Left lobe of liver (tissue), 2 donors: ENCODE results near the gene TLNRD1. TPM values are rescaled to one million over a fixed set of nuclear protein-coding genes. Genes with fewer than 3 reads are reported as not detected.
A peak's percentile ranks its signal among the peaks of the same experiment; 100 is the strongest.

Experiments
- ATAC-seq: fragments of 200-7000 bp; cut with Tn5 transposase; one replicate; pipeline ENCODE4 v1.9.1; 2020; ENCODE audit warnings: mild to moderate bottlenecking, moderate library complexity
- DNase-seq: peaks from one replicate; pipeline ENCODE4 v3.0.0-alpha.2; 2020; ENCODE audit warnings: low spot score
- total RNA-seq: library from RNA; stranded (reverse); gene quantifications from one replicate; pipeline ENCODE4 v1.2.1, GENCODE V29; 2021
- donor health status: DM: no; HTN: no; CAD: no; lungs with moderate emphysema.
- donor health status: DM: no; HTN: yes; CAD: no.

Gene TLNRD1
- total RNA-seq, 1 donor from 2014 or later: 4.2 TPM

- DNase-seq (no peak), ATAC-seq (no peak)
These were observed 23.9 kb upstream of the TLNRD1 start for GRCh38 chr15:80976851-80977250.

- ATAC-seq: peak; percentile 66
These were observed 23.1 kb upstream of the TLNRD1 start for GRCh38 chr15:80977627-80978036.

GRCh38 chr15:80978685-80979329, 21.9 kb upstream of the TLNRD1 start:
- DNase-seq: no peak
- no peak for ATAC-seq

More at GRCh38 chr15:80977627-80978036, 23.1 kb upstream of the TLNRD1 start:
- DNase-seq: no peak

GRCh38 chr15:80979538-80980200, 21.1 kb upstream of the TLNRD1 start:
- ATAC-seq (no peak), DNase-seq (no peak)

DNA sequence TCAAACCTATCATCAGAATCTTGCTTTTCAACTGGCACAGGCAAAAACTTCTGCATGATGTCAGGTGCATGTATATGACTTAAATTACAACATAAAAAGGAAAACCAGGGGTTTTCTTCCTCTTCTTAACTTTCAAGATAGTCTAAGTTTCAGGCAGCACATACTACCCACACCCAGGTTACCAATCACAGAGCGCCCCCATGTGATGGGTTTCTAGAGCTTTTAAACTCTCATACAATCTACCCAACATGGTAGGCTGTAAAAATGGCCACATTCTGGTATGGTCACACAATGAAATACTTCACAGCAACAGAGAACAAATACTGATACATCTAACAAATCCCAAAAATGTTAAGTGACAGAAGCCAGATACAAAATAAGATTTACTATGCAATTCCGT, 18.5 kb upstream of the TLNRD1 start:
- no peak for ATAC-seq

DNA sequence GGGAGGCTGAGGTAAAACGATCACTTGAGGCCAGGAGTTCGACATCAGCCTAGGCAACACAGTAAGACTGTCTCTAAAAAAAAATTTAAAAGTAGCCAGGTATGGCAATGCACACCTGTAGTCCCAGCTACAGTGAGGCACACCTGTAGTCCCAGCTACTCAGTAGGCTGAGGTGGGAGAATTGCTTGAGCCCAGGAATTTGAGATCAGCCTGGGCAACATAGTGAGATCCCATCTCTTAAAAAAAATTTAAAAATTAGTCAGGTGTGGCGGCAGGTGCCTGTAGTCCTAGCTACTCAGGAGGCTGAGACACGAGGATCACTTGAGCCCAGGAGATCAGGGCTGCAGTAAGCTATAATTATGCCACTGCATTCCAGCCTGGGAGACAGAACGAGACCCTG, 17.9 kb upstream of the TLNRD1 start:
- ATAC-seq: no peak
- DNase-seq: no peak

More for the DNA sequence above, 18.5 kb upstream of the TLNRD1 start:
- no peak for DNase-seq

GRCh38 chr15:80984856-80985255, 15.9 kb upstream of the TLNRD1 start:
- ATAC-seq (no peak), DNase-seq (no peak)

DNA sequence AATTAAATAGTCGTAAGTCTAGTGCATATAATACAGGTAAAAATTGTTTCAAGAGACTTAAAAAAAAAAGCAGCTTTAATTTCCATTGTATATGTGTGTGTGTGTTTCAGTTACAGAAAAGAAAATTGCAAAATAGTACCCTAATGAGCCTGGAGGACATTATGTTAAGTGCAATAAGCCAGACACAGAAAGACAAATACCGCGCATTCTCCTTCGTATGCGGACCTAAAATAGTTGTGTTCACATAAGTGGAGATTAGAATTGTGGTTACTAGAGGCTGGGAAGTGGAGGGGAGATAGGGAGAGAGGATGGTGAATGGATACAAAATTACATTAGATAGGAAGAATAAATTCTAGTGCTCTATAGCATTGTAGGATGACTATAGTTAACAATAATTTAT, 14.7 kb upstream of the TLNRD1 start:
- ATAC-seq (no peak), DNase-seq (no peak)

DNA sequence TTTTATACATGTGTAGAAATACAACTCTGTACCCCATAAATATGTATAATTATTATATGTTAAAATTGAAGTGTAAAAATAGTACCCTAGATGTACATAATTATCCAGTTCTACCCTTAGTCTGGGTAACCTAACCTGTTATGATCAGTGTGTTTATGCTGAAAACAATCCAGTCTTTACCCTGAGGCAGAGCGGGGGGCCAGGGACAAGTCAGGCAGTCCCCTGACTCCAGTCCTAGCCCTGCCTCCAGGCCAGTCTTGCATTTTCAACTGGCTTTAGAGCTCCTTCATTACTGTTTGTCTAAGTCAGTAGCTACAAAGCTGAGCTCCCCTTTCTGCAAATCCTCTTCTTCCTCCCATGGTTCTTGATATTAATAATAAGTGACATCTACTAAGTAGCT, 14.2 kb upstream of the TLNRD1 start:
- ATAC-seq: no peak
- DNase-seq: no peak

DNA sequence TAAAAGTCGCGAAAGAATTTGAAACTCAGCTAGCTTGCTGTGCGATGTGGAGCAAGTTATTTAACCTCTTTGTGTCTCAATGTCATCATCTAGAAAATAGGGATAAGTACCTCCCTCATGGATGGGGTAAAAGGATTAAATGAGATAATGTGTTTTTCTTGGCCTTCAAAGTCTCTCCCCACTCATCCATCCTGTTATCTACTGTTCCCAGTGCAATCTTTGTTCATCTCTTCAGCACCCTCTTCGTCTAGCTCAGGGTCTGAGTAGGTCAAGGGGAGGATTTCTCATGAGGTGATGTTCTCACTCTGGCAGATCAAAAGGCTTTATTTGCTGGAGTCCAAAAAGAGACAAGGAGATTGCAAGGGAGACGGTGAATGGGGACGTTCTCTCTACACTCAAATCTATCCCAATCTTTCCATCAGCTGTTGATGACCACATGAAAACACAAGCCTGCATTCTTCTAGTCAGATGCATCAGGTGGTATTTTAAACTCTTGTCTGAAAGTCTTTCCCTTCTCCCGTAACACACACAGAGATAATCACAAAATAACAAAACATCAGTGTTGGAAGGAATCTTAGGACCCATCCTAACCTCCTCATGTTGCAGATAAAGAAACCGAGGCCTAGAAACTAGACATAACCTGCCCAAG, 12.5 kb upstream of the TLNRD1 start:
- DNase-seq (no peak), ATAC-seq (no peak)

DNA sequence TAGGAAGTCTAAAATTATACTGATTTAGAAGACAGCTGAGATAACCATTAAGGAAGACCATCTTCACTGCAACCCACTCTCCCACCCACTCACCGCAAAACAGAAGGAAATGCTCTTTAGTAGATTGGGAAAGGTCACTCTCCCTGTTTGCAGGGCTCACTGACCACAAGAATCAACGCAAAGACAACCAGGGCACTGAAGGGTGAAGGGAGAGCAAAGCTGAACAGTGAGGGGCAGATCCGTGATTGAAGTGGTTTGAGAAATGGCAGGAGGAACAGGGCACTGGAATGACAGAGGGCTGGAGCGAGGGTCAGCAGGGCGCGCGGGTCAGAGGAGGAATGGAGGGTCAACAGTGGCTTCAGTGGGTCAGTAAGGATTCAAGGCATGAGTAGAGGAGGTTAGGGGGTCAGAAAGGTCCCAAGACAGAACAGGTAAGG, 11.6 kb upstream of the TLNRD1 start:
- ATAC-seq: peak; percentile 22
- peak; percentile 49 for DNase-seq

- DNase-seq (peak; percentile 98), ATAC-seq (peak; percentile 98)
These were observed 10.9 kb upstream of the TLNRD1 start, which contains the start of gene MESD for GRCh38 chr15:80989518-80990478. TSS of gene MESD (minus strand) at chr15:80989819. CDS start at chr15:80989791, 28 bp downstream.

DNA sequence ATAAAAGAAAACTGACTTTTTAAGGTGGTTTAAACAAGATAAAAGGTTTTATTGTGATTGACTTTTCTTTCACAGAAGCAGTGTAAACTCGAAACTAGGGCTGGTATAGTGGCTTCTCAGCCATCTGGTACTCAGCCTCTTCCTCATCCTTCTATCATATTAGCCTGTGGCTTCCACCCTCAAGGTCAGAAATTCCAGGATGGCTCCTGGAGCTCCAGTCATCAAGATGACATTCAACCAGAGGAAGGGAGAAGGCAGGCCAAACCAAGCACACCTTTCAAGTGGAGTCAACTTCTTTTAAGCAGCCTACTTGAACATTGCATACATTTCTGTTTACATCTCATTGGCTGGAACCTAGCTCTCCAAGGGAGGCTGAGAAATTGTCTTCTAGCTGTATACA, 9.8 kb upstream of the TLNRD1 start:
- ATAC-seq (no peak), DNase-seq (no peak)

DNA sequence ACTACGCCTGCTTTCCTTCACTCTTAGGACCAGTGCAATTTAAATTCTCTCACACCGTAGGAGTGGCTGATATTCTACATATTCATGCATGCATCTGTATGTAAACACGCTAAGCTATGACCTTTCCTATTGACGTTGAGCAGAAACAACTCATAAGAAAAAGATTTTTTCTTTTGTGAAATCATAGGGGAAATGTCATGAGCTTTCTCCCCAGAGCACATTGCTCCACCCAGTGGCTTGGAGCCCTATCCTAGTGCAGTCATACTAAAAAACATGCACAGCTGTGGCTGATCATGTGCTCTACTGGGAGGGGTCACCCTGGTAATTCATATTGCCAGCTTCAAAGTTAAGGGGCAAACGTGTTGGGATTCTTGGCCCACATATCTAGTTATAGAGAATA, 9.3 kb upstream of the TLNRD1 start:
- ATAC-seq: no peak
- no peak for DNase-seq

DNA sequence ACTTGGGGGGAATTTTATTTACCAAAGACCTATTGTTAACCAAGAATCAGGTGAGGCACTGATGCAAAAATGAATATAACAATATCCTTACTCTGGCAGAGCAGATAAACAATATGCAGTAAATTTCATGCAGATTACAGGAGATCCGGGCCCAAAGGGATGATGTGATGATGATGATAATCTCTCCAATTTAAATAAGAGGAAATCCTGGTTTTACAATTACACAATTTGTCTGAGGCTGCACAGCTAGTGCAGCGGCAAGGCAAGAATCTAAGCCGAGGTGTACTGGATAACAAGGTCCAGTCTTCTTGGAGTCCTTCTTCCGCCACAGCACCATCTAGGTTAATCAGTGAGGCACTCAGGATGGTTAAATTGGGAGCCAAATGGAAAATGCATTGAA, 8.7 kb upstream of the TLNRD1 start:
- DNase-seq: no peak

GRCh38 chr15:80992441-80992840, 8.3 kb upstream of the TLNRD1 start:
- no peak for DNase-seq
- ATAC-seq: no peak

More for the DNA sequence above, 8.7 kb upstream of the TLNRD1 start:
- ATAC-seq: no peak

- DNase-seq (no peak), ATAC-seq (peak; percentile 43)
These were observed 4.5 kb upstream of the TLNRD1 start for GRCh38 chr15:80996247-80996646.

GRCh38 chr15:80997692-80998091, 3.0 kb upstream of the TLNRD1 start:
- DNase-seq (no peak), ATAC-seq (no peak)

DNA sequence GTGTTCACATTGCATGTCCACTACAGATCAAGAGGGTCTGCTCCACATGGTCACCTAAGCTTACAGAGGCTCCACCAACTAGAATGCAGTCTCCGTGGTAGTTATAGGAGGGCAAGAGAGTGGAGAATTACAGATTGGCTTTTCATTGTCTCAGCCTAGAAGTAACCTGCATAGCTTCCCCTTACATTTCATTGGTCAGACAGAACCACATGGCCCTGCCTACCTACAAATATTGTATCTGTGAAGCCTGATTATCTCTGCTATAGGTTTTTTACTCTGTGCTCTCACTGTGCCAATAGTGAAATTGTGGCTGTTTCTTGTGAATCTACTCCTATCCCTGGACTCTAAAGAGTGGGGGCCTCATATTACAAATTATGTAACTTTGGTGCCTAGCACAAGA, 2.5 kb upstream of the TLNRD1 start:
- DNase-seq: no peak
- ATAC-seq: no peak

DNA sequence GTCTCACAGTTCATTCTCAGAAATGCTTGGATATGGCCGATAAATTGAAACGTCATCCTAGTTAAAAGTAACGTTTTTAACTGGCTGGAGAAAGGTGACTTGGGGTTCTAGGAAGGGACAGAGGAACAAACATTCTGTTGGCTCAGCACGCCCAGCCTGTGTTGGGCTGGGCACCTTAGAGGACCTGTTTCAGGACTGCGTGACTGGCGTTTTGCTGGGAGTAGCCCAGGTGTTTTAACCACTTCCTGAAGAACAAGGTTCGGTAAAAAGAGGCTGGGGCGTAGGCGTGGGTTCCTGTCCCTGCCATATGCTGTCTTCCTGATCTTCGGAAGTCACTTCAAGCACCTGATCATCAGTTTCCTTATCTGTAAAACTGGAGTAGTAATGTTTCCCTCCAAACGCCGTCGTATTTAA, 1.1 kb upstream of the TLNRD1 start:
- DNase-seq (no peak), ATAC-seq (no peak)

GRCh38 chr15:81000144-81000623, 539 bp upstream of the TLNRD1 start:
- ATAC-seq (peak; percentile 1), DNase-seq (peak; percentile 48)
